Measurements from ENCODE around the gene DEAF1. TPM values are rescaled to one million over a fixed set of nuclear protein-coding genes. Genes with fewer than 3 reads are reported as not detected.

DEAF1 gene
- total and polyA plus RNA-seq, 7 donors = 12.5 to 30.0 (median 18.1) TPM

DNA sequence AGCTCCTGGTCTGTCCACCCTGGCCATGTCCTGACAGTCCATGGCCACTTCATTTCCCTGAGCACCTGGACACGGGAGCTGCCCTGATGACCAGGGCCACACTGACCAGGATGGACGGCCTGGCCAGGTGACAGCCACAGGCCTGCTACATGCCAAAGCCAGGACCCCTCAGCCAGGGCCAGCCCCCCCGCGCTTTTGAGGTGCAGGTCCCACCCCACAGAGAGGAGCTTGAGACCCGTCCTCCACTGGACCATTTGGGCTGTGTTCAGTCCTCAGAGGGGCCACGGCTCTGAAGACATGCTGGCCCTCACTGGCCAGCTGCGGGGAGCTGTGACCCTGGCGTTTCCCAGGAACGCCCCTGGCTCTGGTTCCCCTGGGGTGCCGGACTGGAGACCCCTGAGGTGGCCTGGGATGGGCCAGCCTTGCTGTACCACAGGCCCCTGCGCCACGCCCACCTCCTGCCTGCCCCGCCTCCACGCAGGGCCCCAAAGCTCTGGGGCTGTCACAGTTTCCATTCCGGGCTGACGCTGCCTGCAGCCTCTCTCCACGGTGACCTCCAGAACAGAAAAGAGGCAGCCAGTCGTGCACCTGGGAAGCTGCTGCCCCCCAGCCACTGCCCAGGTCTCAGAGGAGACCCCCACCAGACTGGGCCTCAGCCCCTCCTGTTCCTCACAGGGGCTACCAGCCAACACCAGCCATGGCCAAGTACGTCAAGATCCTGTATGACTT is 29.2 kb upstream of the DEAF1 start:
- Histone ChIP-seq H3K4me3 (no peak overlapping the region), H3K27ac (no peak overlapping the region), H3K9me3 (no peaks in the 10 kb centered on the region), H3K27me3 (ENCODE audit: insufficient read depth in 3 of 3, low read length in 2 of 3) (peaks cover 0 to 76% (median 39%) of the 10 kb centered on the region in 3 donors), H3K4me1 (peaks cover 16% of the 10 kb centered on the region), H3K36me3 (ENCODE audit: insufficient read depth in 1 of 2, low read depth in 1 of 2) (no peaks in the 10 kb centered on the region)
- WGBS, 3 donors = 63 to 74% (median 64%) methylated on average over 15 to 19 of the region's 19 CpGs
- intact Hi-C loops (cut with DNase I) = loop anchor here (2.0 to 5.0 kb wide), 2 partner anchors 62 to 169 kb away; no protein-coding TSS in a partner anchor
- TF ChIP-seq, protein P1, sequence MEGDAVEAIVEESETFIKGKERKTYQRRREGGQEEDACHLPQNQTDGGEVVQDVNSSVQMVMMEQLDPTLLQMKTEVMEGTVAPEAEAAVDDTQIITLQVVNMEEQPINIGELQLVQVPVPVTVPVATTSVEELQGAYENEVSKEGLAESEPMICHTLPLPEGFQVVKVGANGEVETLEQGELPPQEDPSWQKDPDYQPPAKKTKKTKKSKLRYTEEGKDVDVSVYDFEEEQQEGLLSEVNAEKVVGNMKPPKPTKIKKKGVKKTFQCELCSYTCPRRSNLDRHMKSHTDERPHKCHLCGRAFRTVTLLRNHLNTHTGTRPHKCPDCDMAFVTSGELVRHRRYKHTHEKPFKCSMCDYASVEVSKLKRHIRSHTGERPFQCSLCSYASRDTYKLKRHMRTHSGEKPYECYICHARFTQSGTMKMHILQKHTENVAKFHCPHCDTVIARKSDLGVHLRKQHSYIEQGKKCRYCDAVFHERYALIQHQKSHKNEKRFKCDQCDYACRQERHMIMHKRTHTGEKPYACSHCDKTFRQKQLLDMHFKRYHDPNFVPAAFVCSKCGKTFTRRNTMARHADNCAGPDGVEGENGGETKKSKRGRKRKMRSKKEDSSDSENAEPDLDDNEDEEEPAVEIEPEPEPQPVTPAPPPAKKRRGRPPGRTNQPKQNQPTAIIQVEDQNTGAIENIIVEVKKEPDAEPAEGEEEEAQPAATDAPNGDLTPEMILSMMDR (IDR thresholded peaks at IDR 0.05) = no peak
- no peak for DNase-seq
- ATAC-seq = no peak

DNA sequence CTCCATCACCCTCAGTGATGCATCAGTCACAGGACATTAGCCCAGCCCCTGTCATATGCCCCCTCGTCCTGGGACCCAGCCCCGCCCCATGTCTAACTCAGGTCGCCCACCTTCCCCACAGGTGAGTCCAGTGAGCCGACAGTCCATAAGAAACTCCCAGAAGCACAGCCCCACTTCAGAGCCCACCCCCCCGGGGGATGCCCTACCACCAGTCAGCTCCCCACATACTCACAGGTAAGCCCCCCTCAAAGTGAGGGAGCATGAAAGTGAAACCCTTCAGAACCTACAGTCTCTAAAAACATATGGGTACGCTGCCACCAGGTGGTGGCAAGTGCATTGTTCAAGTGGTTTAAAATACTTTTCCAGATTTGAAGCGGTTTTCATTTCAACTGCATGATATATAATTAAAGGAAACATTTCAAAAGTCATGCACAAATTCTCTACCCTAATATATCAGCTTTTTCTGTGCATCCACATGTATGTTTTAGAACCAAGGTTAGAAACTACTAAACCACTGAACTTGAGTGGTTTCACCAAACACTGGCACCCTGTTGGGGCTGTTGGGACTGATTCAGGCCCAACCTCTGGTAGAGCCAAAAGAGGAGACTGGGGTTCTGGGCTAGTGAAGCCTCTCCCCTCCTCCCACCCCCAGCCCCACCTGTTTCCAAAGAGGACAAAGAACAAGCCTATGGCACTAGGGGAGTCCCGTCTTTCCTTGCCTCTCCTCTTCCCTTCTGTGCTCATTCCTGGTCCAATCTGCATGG is 28.3 kb upstream of the DEAF1 start:
- TF ChIP-seq, protein P1 (IDR thresholded peaks at IDR 0.05) = peak; percentile 56
- Histone ChIP-seq H3K27ac (no peak overlapping the region), H3K36me3 (ENCODE audit: insufficient read depth in 1 of 2, low read depth in 1 of 2) (no peaks in the 10 kb centered on the region), H3K4me1 (peaks cover 14% of the 10 kb centered on the region), H3K27me3 (ENCODE audit: insufficient read depth in 3 of 3, low read length in 2 of 3) (peaks cover 0 to 80% (median 39%) of the 10 kb centered on the region in 3 donors), H3K4me3 (no peak overlapping the region), H3K9me3 (no peaks in the 10 kb centered on the region)
- 43 to 56% (median 51%) methylated on average over 8 of the region's 8 CpGs for WGBS, 3 donors
- ATAC-seq = peak in 2 of 4 donors; percentile 25 to 29
- intact Hi-C loops (cut with DNase I) = loop anchor here (2.0 to 5.0 kb wide), 3 partner anchors 61 to 169 kb away; no protein-coding TSS in a partner anchor
- DNase-seq = peak in 1 of 2 donors; percentile 31

DNA sequence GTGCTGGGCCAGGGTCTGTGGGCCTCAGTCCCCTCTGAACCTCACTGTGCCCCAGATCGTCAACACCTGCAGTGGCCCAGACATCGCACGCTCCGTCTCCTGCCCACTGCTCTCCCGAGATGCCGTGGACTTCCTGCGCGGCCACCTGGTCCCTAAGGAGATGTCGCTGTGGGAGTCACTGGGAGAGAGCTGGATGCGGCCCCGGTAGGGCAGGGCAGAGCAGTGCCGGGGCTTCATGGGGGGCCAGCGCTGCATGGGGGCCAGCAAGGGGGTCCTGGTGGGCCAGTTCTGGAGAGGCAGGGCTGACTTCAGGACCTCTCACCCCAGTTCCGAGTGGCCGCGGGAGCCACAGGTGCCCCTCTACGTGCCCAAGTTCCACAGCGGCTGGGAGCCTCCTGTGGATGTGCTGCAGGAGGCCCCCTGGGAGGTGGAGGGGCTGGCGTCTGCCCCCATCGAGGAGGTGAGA is 27.4 kb upstream of the DEAF1 start:
- 49 to 68% (median 53%) methylated on average over 13 to 20 of the region's 20 CpGs for WGBS, 3 donors
- Histone ChIP-seq H3K27ac (no peak overlapping the region), H3K4me3 (no peak overlapping the region), H3K4me1 (peaks cover 5% of the 10 kb centered on the region), H3K36me3 (ENCODE audit: insufficient read depth in 1 of 2, low read depth in 1 of 2) (no peaks in the 10 kb centered on the region), H3K27me3 (ENCODE audit: insufficient read depth in 3 of 3, low read length in 2 of 3) (peaks cover 0 to 80% (median 39%) of the 10 kb centered on the region in 3 donors), H3K9me3 (no peaks in the 10 kb centered on the region)
- no peak for DNase-seq
- no peak for ATAC-seq
- intact Hi-C loops (cut with DNase I) = loop anchor here (1.0 to 5.0 kb wide), 4 partner anchors 46 to 168 kb away; no protein-coding TSS in a partner anchor
- TF ChIP-seq, protein P1 (IDR thresholded peaks at IDR 0.05) = no peak

DNA sequence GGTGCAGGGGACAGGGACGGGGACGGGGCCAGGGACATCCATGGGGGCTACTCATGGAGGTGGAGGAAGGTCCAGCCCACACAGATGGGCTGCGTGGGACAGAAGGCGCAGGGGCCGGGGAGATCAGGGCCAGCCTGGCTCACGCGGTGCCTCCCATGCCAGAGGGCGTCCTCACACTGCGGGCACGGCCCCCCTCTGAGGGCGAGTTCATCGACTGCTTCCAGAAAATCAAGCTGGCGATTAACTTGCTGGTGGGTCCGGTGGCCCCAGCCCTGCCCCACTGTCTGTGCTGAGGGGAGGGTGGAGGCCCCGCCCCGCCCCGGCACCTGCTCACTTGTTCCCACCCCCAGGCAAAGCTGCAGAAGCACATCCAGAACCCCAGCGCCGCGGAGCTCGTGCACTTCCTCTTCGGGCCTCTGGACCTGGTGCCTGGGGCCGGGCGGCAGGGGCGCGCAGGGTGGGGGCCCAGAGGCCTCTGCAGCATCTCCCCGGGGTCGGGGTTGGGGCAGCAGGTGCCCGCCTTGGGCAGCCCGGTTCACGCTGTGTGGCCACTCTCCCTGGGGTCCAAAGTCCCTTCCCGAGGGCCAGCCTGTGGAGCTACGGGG is 26.8 kb upstream of the DEAF1 start:
- peak in 1 of 2 donors; percentile 28 for DNase-seq
- ATAC-seq = peak in 1 of 4 donors; percentile 36

More for the DNA sequence above, 26.8 kb upstream of the DEAF1 start:
- Histone ChIP-seq H3K9me3 (no peaks in the 10 kb centered on the region), H3K4me1 (peaks cover 5% of the 10 kb centered on the region), H3K36me3 (ENCODE audit: insufficient read depth in 1 of 2, low read depth in 1 of 2) (no peaks in the 10 kb centered on the region), H3K4me3 (no peak overlapping the region), H3K27ac (no peak overlapping the region), H3K27me3 (ENCODE audit: insufficient read depth in 3 of 3, low read length in 2 of 3) (peaks cover 0 to 76% (median 36%) of the 10 kb centered on the region in 3 donors)
- TF ChIP-seq, protein P1 (IDR thresholded peaks at IDR 0.05) = no peak
- 11 to 18% (median 11%) methylated on average over 25 to 33 of the region's 33 CpGs for WGBS, 3 donors
- intact Hi-C loops (cut with DNase I) = loop anchor here (1.0 to 5.0 kb wide), 4 partner anchors 46 to 167 kb away; no protein-coding TSS in a partner anchor
